Measurements from ENCODE around the gene TNFAIP6.

TNFAIP6 gene

DNA sequence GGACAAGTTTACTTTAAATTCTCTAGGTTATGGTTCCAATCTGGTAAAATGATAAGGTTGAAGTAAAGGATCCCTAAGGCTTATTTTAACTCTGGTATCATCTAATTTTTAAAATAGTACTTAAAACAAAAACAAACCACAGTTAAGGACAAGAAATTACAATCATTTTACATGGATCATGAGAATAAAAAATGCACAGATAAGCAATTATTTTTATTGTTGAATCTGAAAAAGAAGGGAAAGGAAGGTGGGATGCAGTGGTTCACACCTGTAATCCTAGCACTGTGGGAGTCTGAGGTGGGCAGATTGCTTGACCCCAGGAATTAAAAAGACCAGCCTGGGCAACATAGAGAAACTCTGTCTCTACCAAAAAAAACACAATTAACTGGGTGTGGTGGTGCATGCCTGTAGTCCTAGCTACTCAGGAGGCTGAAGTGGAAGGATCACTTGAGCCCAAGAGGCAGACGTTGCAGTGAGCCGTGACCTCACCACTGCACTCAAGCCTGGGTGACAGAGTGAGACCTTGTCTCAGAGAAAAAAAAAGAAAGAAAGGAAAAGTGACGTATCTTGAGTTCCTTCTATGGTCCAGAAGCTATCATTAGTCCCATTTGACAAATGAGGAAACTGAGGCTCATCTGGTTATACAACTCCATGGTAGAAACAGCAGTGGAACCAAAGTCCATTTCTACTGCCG lies 2.5 kb downstream of the TNFAIP6 start:
- no peak for DNase-seq

DNA sequence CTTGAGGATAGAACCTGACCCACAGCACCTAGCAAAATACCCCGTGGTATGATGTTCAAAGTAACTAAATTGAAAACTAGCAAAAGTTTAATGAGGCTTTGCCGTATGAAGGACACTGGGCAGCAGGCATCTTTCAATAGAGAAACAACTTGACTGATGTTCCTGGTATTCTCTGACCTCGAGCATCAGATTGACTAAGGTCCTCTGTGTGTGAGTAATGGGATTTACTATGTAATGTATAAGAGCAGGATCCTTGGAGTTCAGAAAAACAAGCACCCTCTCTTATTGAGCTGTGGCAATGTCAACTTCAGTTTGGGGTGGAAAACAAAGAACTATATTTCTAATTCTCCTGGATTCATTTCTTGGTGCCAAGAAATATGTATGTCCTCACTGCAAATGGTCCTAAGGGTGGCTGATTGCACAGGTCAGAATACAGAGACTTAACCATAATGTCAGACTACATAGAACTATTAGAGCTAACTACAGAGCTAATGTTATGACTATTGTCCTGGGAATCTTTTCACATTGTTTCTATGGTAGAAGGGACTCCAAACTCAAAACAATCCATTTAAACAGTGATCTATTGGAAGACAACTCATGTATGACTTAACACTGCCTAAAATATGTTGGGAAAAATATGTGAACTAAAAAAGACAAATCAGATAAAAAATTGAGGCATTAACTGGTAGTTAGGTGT lies 4.4 kb downstream of the TNFAIP6 start:
- DNase-seq = peak; percentile 41

DNA sequence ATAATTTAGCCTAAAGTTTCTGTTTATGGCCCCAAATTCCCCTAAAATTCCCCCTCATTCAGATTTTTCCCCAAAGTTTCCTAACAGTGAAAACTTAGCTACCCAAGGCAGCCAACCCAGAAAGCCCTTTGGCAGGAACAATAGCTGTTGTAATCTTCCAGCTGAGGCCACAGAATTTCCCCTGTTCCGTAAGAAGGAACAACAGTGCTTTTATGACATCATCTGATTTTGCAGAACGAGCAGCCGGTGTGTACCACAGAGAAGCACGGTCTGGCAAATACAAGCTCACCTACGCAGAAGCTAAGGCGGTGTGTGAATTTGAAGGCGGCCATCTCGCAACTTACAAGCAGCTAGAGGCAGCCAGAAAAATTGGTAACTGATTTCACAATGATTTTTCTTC lies 6.3 kb downstream of the TNFAIP6 start:
- DNase-seq = no peak

DNA sequence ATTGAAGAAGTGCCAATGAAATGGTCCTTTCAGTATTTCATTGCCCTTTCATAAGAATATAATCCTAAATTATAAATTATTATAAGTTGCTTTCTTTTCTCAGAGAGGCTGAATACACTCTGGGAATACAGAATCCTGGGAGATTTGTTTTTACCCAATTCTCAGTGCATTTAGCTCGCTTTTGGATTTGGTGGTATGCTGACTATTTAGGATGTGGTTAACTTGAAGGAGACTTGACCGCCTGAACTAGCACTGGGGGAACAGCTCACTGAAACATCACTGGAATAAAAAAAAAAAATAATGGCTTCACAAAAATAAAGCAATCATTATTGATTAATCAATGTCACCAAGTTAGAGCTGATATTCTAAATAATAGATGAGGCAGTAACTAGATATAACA lies 10.2 kb downstream of the TNFAIP6 start:
- DNase-seq = peak; percentile 61

DNA sequence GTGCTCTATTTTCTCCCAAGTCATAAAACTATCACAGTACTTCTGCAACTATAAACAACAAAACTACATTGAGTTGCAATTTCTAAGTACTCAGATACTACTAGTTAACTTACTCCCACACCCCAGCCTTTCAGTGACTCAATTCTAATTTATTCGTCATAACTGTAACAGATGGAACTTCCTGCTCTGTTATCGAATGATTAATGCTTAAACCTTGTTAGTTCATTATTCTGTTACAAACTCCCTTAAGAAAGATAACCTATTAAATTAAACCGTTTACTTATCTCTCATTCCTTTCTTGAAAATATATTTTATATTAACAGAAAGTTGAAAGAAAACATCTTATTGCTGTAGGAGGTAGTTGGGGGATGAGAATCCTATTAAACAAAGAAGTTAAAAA lies 17.0 kb downstream of the TNFAIP6 start:
- peak; percentile 77 for DNase-seq

DNA sequence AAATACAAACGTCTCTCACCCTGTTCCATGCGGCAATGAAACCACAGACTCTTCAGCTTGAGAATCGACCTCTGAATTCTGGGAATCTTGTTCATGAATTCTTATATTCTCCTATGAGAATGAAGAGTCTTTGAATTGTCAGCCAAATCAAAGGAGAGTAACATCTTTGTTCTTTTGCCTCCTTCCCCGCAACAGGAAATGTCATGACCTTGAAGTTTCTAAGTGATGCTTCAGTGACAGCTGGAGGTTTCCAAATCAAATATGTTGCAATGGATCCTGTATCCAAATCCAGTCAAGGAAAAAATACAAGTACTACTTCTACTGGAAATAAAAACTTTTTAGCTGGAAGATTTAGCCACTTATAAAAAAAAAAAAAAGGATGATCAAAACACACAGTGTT lies 21.8 kb downstream of the TNFAIP6 start:
- peak; percentile 45 for DNase-seq

DNA sequence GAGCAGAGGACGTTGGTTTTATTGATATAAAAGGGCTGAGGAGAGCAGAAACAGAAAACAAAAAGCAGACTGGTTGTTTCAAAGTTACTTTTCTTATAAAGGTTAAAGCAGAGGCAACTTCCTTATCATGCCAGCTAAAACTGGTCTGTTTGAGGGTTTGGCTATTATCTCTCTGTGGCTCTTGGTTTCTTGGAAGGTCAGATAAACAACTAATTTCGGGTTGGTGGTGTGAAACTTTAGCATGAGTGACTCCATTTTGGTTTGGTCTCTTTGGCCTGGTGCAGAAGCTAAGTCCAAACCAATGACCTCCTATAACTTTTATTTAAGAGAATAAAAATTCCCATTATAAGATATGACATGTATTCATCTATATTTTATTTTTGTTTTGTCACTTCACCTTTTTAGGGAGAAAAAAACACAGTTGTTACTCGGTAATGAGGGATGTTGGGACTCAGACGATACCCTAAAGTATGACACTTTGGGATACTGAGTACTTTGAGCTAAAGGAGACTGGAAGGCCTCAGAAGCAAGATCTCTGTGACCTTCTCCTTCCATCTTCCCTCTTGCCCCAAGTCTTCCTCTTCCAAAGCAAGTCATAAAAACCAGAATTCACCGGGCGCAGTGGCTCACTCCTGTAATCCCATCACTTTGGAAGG lies 23.3 kb downstream of the TNFAIP6 start:
- DNase-seq = no peak

DNA sequence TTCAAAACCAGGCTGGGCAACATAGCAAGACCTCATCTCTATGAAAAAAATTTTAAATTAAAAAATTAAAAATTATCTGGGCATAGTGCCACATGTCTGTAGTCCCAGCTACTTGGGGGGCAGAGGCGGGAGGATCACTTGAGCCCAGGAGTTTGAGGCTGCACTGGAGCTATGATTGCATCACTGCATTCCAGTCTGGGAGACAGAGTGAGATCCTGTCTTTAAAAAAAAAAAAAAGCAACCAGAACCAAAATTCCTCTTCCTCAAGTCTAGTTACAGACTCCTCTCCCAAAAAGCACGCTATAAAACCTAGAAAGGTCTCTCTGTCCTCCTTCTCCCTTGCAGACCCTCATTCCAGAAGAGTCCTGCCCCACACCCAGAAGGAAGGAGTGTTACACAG lies 23.9 kb downstream of the TNFAIP6 start:
- peak; percentile 87 for DNase-seq

DNA sequence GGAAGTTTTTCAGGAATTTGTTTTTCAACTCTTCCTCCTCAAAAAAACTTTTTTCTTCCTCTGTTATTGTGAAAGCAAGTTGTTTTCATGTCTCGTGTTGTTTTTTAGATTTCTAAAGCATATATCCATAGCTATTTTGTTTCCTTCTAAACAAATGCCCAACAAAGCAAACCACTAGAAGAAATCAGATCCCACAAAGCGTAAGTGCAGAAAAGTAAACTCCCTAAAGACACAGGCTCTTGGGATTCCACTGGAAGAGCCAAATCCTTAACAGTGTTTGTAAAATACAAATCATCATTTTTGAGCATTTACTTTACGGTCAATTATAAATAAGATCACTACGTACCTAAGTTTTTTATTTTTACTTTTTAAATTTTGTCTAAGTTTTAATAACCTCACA lies 30.6 kb downstream of the TNFAIP6 start:
- no peak for DNase-seq

DNA sequence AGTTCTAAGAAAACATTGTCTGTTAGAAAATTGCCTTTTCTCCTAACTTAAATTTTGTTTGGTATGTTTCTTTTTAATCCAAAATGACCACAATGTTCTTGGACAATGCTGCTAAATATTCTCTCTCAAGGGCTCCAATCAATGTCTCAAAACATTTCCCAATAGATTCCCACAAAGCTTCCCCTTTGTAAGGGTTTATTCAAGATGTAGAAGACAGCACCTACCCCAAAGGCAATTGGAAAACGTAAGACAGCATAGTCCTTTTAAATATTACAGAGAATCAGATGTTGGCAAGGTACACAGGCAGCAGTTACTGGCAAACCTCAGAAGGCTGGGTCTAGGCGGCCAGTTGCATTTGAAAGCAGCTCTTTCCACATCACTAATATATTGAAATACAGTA lies 34.0 kb downstream of the TNFAIP6 start:
- no peak for DNase-seq

DNA sequence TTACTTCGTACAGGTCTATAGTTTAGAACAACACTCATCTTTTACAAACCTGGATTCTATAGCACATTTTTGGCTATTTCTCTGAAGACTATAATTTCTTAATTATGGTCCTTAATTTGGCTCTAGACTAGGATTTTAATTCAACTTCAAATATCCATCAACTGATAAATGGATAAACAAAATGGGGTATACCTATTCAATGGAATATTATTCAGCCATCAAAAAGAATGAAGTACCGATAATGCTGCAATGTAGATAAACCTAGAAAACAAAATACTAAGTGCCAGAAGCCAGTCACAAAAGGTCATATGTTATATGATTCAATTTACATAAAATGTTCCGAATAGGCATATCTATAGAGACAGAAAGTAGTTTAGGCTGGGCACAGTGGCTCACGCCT lies 37.1 kb downstream of the TNFAIP6 start:
- DNase-seq = no peak

DNA sequence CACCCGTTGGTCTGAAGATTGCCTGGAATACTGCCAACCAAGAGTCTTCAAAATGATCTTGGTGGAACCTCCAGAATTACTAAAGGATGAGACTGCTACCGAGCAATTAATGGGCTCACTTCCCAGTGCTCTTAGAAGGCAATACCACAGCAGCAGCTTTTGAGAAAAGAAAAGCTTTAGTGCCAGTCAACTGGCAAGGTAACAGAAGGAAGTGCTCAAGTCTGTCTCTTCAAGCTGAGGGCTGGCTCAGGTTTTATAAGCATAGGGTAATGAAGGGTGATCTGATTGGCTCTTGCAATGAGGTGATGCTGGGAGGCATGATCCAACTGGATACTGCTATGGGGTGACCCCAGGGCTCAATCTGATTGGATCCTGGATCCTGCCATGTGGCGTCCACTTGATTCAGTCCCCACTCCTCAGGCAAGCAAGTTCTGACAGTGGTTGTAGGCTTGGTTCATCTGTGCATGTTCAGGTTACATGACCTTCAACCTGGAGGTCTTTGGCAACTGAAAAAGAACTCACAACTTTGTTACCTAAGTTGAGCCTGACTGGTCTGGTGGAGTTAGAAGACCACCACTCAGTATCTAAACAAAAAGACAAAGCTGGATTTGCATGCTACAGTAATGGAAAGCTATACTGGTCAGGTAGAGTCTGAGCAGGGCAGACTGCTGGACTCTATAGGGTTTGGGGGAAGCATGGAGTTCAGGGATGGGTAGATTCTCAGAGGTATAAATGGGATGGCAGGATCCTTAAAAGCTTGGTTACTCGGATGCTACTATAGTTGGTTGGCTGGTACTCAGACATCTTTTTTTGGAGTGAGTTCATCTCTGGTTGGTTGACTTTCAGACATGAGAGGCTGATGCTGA lies 38.4 kb downstream of the TNFAIP6 start:
- no peak for DNase-seq

DNA sequence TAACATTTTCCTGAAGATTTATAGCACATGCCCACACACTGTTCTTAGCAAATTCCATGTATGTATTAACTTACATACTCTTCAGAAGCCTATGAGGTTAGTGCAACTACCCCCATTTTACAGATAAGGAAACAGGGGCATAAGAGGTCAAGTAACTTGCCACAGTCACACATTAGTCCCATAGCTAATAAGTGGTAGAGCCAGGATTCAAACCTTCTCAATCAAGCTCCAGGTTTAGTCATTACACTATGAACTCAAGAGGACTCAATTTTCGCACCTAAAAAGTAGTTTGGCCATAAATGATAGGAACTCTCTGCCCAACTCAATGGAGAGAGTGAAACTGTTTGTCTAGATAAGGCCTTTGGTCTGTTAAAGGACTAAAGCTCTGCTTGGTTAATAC lies 42.6 kb downstream of the TNFAIP6 start:
- DNase-seq = no peak

DNA sequence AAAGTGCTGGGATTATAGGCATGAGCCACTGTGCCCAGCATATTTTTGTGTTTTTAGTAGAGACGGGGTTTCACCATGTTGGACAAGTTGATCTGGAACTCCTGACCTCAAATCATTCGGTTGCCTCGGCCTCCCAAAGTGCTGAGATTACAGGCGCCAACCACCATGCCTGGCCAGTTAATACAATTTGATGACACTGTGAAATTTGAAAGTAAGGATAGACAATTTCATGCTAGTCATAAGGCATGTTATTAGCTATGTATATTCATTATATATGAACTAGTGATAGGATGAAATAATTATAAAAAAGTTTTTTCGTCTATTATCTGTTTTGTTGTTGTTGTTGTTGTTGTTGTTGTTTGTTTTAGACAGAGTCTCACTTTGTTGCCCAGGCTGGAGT lies 43.8 kb downstream of the TNFAIP6 start:
- DNase-seq = no peak

DNA sequence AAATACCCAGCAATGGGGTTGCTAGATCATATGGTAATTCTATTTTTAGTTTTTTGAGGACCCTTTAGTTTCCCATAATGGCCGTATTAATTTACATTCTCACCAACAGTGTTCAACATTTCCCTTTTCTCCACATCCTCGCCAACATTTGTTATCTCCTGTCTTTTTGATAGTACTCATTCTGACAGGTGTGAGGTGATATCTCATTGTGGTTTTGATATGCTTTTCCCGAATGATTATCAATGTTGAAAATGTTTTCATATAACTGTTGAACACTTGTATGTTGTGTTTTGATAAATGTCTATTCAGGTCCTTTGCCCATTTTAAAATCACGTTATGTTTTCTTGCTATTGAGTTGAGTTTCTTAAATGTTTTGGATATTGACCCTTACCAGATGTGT lies 46.5 kb downstream of the TNFAIP6 start:
- no peak for DNase-seq

DNA sequence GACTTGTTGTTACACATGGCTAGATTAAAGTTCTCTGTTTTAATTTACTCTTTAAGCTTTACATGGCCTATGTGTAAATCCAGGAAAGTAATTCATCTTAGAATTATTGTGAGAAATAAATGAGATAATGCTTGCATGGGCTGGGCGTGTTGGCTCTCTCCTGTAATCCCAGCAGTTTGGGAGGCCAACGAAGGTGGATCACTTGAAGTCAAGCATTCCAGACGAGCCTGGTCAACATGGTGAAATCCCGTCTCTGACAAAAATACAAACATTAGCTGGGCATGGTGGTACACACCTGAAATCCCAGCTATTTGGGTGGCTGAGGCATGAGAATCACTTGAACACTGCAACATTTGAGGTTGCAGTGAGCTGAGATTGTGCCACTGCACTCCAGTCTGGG lies 48.0 kb downstream of the TNFAIP6 start:
- DNase-seq = no peak

DNA sequence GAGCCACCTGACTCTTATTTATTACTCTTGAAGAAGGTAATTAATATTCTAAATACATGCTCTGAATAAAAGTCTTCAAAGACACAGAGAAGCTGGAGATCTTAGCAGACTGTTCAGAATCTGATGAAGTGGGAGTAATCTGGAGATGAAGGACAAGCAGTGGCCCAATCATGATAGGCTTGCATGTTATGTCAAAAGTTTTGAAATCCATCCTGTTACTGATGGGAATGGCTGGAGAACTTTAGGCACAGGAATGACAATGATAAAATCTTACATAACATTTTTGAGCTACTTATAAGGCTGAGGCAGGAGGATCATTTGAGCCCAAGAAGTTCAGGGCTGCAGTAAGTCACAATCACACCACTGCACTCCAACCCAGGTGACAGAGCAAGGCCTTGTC lies 49.9 kb downstream of the TNFAIP6 start:
- no peak for DNase-seq

DNA sequence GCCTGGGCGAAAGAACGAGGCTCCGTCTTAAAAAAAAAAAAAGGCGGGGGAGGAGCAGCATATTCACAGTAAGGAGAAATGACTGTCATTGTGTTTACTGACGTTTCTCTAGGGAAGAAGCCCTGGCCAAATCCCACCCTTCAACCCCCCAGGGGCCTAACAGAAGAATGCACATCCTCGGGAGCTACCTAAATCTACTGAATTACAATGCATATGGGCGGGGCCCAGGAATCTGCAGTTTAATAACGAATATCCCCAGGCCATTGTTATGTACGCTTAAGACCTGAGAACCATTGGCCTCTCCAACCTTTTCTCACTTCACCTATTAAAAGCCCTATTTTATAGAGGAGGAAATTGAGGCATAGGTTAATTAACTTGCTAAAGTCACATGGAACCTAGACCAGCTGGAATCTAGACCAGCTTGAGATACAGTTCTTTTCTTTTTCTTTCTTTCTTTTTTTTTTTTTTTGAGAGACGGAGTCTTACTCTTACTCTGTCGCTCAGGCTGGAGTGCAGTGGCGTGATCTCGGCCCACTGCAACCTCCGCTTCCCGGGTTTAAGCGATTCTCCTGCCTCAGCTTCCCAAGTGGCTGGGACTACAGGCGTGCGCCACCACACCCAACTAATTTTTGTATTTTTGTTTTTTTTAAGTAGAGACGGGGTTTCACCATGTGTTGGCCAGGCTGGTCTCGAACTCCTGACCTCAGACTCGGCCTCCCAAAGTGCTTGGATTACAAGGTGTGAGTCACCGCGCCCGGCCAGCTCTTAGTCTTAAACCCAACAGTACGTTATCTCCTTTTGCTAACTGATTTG lies 51.6 kb downstream of the TNFAIP6 start:
- DNase-seq = no peak

DNA sequence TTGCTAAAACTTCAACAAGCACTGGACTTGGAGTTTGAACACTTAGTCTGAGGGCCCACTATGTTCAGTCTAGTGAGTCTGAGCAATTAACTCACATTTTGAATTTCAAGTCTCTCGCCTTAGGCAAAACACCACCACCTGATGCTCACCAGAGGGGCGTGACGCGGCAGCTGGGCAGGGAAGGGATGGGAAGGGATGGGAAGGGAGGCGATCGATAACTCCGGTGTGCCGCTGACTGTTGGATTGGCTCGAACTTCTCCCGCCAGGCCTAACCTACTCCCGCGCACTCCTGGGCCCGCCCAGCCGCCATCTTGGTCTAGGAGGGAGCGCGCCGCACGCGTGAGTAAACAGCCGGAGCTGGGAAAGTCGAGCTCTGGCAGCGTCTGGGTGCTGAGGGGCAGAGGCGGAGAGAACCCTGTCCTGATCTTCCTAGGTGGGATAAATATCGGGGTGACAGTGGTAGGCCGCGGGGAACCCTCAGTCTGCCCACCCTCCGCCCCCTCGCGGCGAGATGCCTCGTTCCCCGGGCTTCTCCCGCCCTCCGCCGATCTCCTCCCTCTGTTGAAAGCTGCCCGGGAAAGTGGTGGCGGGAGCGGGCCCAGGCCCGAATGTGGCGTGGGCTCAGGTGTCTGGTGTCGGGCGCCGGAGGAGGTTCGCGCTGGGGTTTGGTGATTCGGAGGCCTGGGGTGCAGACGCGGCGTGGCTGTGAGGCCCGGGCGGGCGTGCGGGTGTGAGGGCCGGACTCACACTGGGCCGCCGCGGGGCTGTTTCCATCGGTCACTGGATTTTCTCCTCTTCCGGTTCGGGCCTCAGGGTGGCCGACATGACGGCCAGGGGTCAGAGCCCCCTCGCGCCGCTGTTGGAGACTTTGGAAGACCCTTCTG lies 52.5 kb downstream of the TNFAIP6 start, which contains the start of gene RIF1:
Gene RIF1 (plus strand): TSS at position 302 of the 884 bp plus-strand sequence. CDS start 522 bp downstream, at position 824.
- peak; percentile 94 for DNase-seq

DNA sequence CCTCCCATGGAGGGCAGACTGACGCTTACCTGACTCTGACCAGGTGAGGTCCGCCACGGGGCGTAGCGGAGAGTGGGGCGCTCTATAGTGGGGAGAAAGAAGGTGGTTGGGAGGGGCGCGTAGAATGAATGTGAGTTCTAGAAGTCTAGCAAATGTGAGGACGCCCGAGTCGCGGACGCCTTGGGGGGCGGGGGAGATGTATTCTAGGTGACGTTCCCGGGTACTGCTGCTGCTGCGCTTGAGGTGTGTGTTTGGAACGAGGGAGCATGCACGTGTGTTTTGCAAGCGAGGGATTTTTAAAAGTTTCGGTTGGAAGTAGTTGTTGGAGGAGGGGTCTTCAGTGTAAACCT lies 53.1 kb downstream of the TNFAIP6 start:
- DNase-seq = no peak

DNA sequence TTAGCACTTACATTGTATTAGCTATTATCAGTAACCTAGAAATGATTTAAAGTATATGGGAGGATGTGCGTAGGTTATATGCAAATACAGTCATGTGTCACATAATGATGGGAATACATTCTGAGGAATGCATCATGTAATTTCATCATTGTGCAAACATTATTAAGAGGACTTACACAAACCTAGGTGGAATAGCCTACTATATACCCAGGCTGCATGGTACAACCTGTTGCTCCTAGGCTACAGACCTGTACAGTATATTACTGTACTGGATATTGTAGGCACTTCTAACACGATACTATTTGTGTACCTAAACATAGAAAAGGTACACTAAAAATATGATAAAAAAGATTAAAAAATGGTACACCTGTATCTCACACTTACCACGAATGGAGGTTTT lies 60.3 kb downstream of the TNFAIP6 start:
- DNase-seq = no peak
